ENCODE measurements around the gene PLPP1. TPM values are rescaled to one million over a fixed set of nuclear protein-coding genes. Genes with fewer than 3 reads are reported as not detected.

The PLPP1 gene
- total and polyA plus RNA-seq, 2 of the 13 experiments (the other 11 are each of a cell fraction or from before 2014, with no cell fraction given): 7.3 to 12.1 TPM

GRCh38 chr5:55429613-55430253, 105.0 kb downstream of the PLPP1 start (continued):
- TF ChIP-seq KDM5A (IDR thresholded peaks at IDR 0.05; ENCODE audit: borderline replicate concordance, low read length): no peak
- no peak for TF ChIP-seq ZNF160 (CRISPR knock-in tag; IDR thresholded peaks at IDR 0.05)
- TF ChIP-seq TARDBP (CRISPR knock-in tag; IDR thresholded peaks at IDR 0.05): peak; percentile 59; the same call in 1 of the 2 replicates
- TF ChIP-seq, protein P1, sequence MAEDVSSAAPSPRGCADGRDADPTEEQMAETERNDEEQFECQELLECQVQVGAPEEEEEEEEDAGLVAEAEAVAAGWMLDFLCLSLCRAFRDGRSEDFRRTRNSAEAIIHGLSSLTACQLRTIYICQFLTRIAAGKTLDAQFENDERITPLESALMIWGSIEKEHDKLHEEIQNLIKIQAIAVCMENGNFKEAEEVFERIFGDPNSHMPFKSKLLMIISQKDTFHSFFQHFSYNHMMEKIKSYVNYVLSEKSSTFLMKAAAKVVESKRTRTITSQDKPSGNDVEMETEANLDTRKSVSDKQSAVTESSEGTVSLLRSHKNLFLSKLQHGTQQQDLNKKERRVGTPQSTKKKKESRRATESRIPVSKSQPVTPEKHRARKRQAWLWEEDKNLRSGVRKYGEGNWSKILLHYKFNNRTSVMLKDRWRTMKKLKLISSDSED (CRISPR knock-in tag; IDR thresholded peaks at IDR 0.05): no peak
- no peak for TF ChIP-seq ZNF558 (CRISPR knock-in tag; IDR thresholded peaks at IDR 0.05; ENCODE audit: borderline replicate concordance)
- no peak for TF ChIP-seq ZFP37 (CRISPR knock-in tag; IDR thresholded peaks at IDR 0.05; ENCODE audit: borderline replicate concordance)
- no peak for TF ChIP-seq ZBTB3 (CRISPR knock-in tag; IDR thresholded peaks at IDR 0.05; ENCODE audit: borderline replicate concordance, low read depth)
- no peak for TF ChIP-seq SALL2 (CRISPR knock-in tag; IDR thresholded peaks at IDR 0.05)
- TF ChIP-seq NPAS2 (CRISPR knock-in tag; IDR thresholded peaks at IDR 0.05; ENCODE audit: borderline replicate concordance): no peak
- TF ChIP-seq PITX1 (CRISPR knock-in tag; IDR thresholded peaks at IDR 0.05): no peak
- TF ChIP-seq ZBTB1 (CRISPR knock-in tag; IDR thresholded peaks at IDR 0.05; ENCODE audit: borderline replicate concordance): no peak
- no peak for TF ChIP-seq ZFP1 (CRISPR knock-in tag; IDR thresholded peaks at IDR 0.05)
- TF ChIP-seq ZNF234 (CRISPR knock-in tag; conservative IDR thresholded peaks at IDR 0.05): no peak
- TF ChIP-seq BHLHE40 (IDR thresholded peaks at IDR 0.05; ENCODE audit: low read length): no peak
- no peak for TF ChIP-seq ZNF362 (CRISPR knock-in tag; IDR thresholded peaks at IDR 0.05; ENCODE audit: borderline replicate concordance)
- TF ChIP-seq, protein P2, sequence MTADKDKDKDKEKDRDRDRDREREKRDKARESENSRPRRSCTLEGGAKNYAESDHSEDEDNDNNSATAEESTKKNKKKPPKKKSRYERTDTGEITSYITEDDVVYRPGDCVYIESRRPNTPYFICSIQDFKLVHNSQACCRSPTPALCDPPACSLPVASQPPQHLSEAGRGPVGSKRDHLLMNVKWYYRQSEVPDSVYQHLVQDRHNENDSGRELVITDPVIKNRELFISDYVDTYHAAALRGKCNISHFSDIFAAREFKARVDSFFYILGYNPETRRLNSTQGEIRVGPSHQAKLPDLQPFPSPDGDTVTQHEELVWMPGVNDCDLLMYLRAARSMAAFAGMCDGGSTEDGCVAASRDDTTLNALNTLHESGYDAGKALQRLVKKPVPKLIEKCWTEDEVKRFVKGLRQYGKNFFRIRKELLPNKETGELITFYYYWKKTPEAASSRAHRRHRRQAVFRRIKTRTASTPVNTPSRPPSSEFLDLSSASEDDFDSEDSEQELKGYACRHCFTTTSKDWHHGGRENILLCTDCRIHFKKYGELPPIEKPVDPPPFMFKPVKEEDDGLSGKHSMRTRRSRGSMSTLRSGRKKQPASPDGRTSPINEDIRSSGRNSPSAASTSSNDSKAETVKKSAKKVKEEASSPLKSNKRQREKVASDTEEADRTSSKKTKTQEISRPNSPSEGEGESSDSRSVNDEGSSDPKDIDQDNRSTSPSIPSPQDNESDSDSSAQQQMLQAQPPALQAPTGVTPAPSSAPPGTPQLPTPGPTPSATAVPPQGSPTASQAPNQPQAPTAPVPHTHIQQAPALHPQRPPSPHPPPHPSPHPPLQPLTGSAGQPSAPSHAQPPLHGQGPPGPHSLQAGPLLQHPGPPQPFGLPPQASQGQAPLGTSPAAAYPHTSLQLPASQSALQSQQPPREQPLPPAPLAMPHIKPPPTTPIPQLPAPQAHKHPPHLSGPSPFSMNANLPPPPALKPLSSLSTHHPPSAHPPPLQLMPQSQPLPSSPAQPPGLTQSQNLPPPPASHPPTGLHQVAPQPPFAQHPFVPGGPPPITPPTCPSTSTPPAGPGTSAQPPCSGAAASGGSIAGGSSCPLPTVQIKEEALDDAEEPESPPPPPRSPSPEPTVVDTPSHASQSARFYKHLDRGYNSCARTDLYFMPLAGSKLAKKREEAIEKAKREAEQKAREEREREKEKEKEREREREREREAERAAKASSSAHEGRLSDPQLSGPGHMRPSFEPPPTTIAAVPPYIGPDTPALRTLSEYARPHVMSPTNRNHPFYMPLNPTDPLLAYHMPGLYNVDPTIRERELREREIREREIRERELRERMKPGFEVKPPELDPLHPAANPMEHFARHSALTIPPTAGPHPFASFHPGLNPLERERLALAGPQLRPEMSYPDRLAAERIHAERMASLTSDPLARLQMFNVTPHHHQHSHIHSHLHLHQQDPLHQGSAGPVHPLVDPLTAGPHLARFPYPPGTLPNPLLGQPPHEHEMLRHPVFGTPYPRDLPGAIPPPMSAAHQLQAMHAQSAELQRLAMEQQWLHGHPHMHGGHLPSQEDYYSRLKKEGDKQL (CRISPR knock-in tag; IDR thresholded peaks at IDR 0.05; ENCODE audit: low read depth): no peak
- TF ChIP-seq, protein P3, sequence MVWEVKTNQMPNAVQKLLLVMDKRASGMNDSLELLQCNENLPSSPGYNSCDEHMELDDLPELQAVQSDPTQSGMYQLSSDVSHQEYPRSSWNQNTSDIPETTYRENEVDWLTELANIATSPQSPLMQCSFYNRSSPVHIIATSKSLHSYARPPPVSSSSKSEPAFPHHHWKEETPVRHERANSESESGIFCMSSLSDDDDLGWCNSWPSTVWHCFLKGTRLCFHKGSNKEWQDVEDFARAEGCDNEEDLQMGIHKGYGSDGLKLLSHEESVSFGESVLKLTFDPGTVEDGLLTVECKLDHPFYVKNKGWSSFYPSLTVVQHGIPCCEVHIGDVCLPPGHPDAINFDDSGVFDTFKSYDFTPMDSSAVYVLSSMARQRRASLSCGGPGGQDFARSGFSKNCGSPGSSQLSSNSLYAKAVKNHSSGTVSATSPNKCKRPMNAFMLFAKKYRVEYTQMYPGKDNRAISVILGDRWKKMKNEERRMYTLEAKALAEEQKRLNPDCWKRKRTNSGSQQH (CRISPR knock-in tag; IDR thresholded peaks at IDR 0.05; ENCODE audit: low read depth): 0 out of 2 replicates have a peak, but pooled peaks have one; percentile 46
- no peak for TF ChIP-seq ZC3H4 (CRISPR knock-in tag; IDR thresholded peaks at IDR 0.05; ENCODE audit: borderline replicate concordance)
- TF ChIP-seq, protein P4, sequence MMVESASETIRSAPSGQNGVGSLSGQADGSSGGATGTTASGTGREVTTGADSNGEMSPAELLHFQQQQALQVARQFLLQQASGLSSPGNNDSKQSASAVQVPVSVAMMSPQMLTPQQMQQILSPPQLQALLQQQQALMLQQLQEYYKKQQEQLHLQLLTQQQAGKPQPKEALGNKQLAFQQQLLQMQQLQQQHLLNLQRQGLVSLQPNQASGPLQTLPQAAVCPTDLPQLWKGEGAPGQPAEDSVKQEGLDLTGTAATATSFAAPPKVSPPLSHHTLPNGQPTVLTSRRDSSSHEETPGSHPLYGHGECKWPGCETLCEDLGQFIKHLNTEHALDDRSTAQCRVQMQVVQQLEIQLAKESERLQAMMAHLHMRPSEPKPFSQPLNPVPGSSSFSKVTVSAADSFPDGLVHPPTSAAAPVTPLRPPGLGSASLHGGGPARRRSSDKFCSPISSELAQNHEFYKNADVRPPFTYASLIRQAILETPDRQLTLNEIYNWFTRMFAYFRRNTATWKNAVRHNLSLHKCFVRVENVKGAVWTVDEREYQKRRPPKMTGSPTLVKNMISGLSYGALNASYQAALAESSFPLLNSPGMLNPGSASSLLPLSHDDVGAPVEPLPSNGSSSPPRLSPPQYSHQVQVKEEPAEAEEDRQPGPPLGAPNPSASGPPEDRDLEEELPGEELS (CRISPR knock-in tag; IDR thresholded peaks at IDR 0.05): peak; percentile 77

Measured in HepG2 (cell line).